Liver (tissue), 9 donors: Measurements from ENCODE around the gene APOBEC3F. TPM values are rescaled to one million over a fixed set of nuclear protein-coding genes. Genes with fewer than 3 reads are reported as not detected.

Experiments
- DNase-seq: peaks from one replicate; pipeline ENCODE4 v3.0.0-alpha.2; 2017; ENCODE audit warnings: low spot score
- H3K27ac ChIP-seq, 2 donors: one replicate each; pipeline ENCODE4 v1.7.0; 2013; ENCODE audit warnings: inconsistent platforms in 2 of 2, low read length in 2 of 2, control low read depth in 1 of 2, low read depth in 1 of 2, mild to moderate bottlenecking in 1 of 2
- H3K27me3 ChIP-seq, 4 donors: one replicate each; pipeline versions ENCODE4 v1.6.1 to v1.7.0; 2013; ENCODE audit warnings: low read length in 3 of 4, inconsistent platforms in 1 of 4, mild to moderate bottlenecking in 1 of 4, moderate library complexity in 1 of 4; ENCODE audit not compliant: control insufficient read depth in 4 of 4, insufficient read depth in 4 of 4
- H3K36me3 ChIP-seq, 4 donors: one replicate each; pipeline versions ENCODE4 v1.6.1 to v1.7.0; 2013; ENCODE audit warnings: low read length in 3 of 4, mild to moderate bottlenecking in 3 of 4, low read depth in 1 of 4, moderate library complexity in 1 of 4; ENCODE audit not compliant: control insufficient read depth in 4 of 4, insufficient read depth in 3 of 4
- H3K4me1 ChIP-seq, 4 donors: one replicate each; pipeline versions ENCODE4 v1.6.1 to v1.7.0; 2013; ENCODE audit warnings: low read length in 3 of 4, mild to moderate bottlenecking in 3 of 4, moderate library complexity in 1 of 4; ENCODE audit not compliant: control insufficient read depth in 4 of 4, insufficient read depth in 4 of 4
- H3K4me3 ChIP-seq, 3 donors: one replicate each; pipeline versions ENCODE4 v1.6.1 to v1.7.0; 2013; ENCODE audit warnings: low read length in 3 of 3, control low read depth in 1 of 3, low read depth in 1 of 3, mild to moderate bottlenecking in 1 of 3
- H3K9ac ChIP-seq, 2 donors: one replicate each; pipeline ENCODE4 v1.7.0; 2013; ENCODE audit warnings: low read length in 2 of 2, mild to moderate bottlenecking in 2 of 2, moderate library complexity in 2 of 2, control low read depth in 1 of 2, low read depth in 1 of 2
- H3K9me3 ChIP-seq, 4 donors: one replicate each; pipeline versions ENCODE4 v1.6.1 to v1.7.0; 2013; ENCODE audit warnings: low read length in 3 of 4; ENCODE audit not compliant: control insufficient read depth in 4 of 4
- EGR1 ChIP-seq, 2 donors: IDR thresholded peaks; 2 replicates each; pipeline ENCODE4 v1.6.1; 2016 to 2018; ENCODE audit warnings: antibody characterized with exemption in 2 of 2, low read depth in 2 of 2
- FOXA1 ChIP-seq: IDR thresholded peaks from 2 replicates; pipeline ENCODE4 v1.6.1; 2016; ENCODE audit warnings: antibody characterized with exemption
- FOXA2 ChIP-seq: IDR thresholded peaks from 2 replicates; pipeline ENCODE4 v1.6.1; 2016; ENCODE audit warnings: antibody characterized with exemption
- GABPA ChIP-seq, 2 donors: IDR thresholded peaks in 1 of 2; conservative IDR thresholded peaks in 1 of 2; 2 replicates each; pipeline ENCODE4 v1.6.1; 2016; ENCODE audit warnings: antibody characterized with exemption in 2 of 2, mild to moderate bottlenecking in 1 of 2, moderate library complexity in 1 of 2
- HNF4A ChIP-seq, 2 donors: conservative IDR thresholded peaks; 2 replicates each; pipeline ENCODE4 v1.6.1; 2016; ENCODE audit warnings: antibody characterized with exemption in 2 of 2, mild to moderate bottlenecking in 2 of 2
- HNF4G ChIP-seq: IDR thresholded peaks from 2 replicates; pipeline ENCODE4 v1.6.1; 2016; ENCODE audit warnings: antibody characterized with exemption
- JUND ChIP-seq, 2 donors: IDR thresholded peaks; 2 replicates each; pipeline ENCODE4 v1.6.1; 2016; ENCODE audit warnings: antibody characterized with exemption in 2 of 2
- RAD21 ChIP-seq, 2 donors: IDR thresholded peaks; 2 replicates each; pipeline ENCODE4 v1.6.1; 2016; ENCODE audit warnings: antibody characterized with exemption in 2 of 2, mild to moderate bottlenecking in 2 of 2
- RXRA ChIP-seq, 2 donors: IDR thresholded peaks; 2 replicates each; pipeline ENCODE4 v1.6.1; 2017 to 2018; ENCODE audit warnings: antibody characterized with exemption in 2 of 2, mild to moderate bottlenecking in 1 of 2
- SP1 ChIP-seq: IDR thresholded peaks from 2 replicates; pipeline ENCODE4 v1.6.1; 2018; ENCODE audit warnings: antibody characterized with exemption, mild to moderate bottlenecking
- TAF1 ChIP-seq: conservative IDR thresholded peaks from 2 replicates; pipeline ENCODE4 v1.6.1; 2016; ENCODE audit warnings: antibody characterized with exemption, mild to moderate bottlenecking
- YY1 ChIP-seq: IDR thresholded peaks from 2 replicates; pipeline ENCODE4 v1.6.1; 2016; ENCODE audit warnings: antibody characterized with exemption, mild to moderate bottlenecking
- WGBS: extraction: QIAGEN DNeasy Blood & Tissue Kit; methylation state at CpG from one replicate; pipeline ENCODE4 v1.1.7; 2013; 5-methylcytosine and 5-hydroxymethylcytosine counted together
- polyA plus RNA-seq, 2 donors: library from polyadenylated mRNA; stranded (reverse) in 1 of 2; unstranded in 1 of 2; fragments of 200-250 nt in 1 of 2; fragments of >200 nt in 1 of 2; fragmentation: Nextera tagmentation in 1 of 2; extraction: Ambion mirVana in 1 of 2; gene quantifications; one replicate each; pipeline versions ENCODE4 v1.2.1 to v1.2.3, GENCODE V29; 2013 to 2015
- total RNA-seq, 2 donors: library from RNA; depleted of rRNA; stranded (reverse); fragments of >200 nt; gene quantifications; one replicate each; pipeline ENCODE4 v1.2.3, GENCODE V29; 2014
- TF ChIP-seq, protein P1 (sequence below): IDR thresholded peaks from 2 replicates; pipeline ENCODE4 v1.6.1; 2016; ENCODE audit warnings: antibody characterized with exemption
- TF ChIP-seq, protein P2 (sequence below): fragments of 150-350 bp; IDR thresholded peaks from 2 replicates; pipeline ENCODE4 v1.5.1; 2017; ENCODE audit warnings: improper control_type of control experiment, low read depth, low read length; ENCODE audit not compliant: missing input control
- TF ChIP-seq, protein P3 (sequence below): IDR thresholded peaks from 2 replicates; pipeline ENCODE4 v1.6.1; 2016; ENCODE audit warnings: antibody characterized with exemption
- donor health status: healthy.
- donor health status: healthy.
- donor health status: healthy.
- donor health status: healthy.
- donor health status: healthy.

APOBEC3F gene
- total and polyA plus RNA-seq, 4 donors = 1.6 to 4.5 (median 2.0) TPM

DNA sequence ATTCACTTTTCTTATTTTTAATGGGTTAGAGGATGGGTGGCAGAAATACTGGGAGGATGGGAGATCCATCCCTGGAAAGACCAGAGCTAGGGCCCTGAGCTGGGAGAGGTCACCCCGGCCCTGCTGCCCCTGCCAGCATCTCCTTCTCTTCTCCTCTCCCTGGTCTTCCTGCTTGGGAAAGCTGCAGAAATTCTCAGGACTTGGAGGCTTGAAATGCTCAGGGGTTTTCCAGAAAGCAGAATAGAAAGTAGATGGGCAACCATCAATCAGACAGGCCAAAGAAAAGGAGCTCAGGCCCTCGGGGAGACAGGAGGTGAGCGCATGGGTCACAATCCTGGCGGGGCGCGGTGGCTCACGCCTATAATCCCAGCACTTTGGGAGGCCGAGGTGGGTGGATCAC lies 57.9 kb downstream of the APOBEC3F start:
- H3K27me3 ChIP-seq = no peaks in the 10 kb centered on the region
- peaks cover 0 to 2% (median 0%) of the 10 kb centered on the region in 4 donors for H3K4me1 ChIP-seq
- no peak for TF ChIP-seq YY1
- TF ChIP-seq, protein P1, sequence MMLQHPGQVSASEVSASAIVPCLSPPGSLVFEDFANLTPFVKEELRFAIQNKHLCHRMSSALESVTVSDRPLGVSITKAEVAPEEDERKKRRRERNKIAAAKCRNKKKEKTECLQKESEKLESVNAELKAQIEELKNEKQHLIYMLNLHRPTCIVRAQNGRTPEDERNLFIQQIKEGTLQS = no peak
- TF ChIP-seq HNF4G = no peak
- no peak for TF ChIP-seq TAF1
- no peak for TF ChIP-seq SP1
- TF ChIP-seq, protein P2, sequence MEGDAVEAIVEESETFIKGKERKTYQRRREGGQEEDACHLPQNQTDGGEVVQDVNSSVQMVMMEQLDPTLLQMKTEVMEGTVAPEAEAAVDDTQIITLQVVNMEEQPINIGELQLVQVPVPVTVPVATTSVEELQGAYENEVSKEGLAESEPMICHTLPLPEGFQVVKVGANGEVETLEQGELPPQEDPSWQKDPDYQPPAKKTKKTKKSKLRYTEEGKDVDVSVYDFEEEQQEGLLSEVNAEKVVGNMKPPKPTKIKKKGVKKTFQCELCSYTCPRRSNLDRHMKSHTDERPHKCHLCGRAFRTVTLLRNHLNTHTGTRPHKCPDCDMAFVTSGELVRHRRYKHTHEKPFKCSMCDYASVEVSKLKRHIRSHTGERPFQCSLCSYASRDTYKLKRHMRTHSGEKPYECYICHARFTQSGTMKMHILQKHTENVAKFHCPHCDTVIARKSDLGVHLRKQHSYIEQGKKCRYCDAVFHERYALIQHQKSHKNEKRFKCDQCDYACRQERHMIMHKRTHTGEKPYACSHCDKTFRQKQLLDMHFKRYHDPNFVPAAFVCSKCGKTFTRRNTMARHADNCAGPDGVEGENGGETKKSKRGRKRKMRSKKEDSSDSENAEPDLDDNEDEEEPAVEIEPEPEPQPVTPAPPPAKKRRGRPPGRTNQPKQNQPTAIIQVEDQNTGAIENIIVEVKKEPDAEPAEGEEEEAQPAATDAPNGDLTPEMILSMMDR = no peak
- TF ChIP-seq, protein P3, sequence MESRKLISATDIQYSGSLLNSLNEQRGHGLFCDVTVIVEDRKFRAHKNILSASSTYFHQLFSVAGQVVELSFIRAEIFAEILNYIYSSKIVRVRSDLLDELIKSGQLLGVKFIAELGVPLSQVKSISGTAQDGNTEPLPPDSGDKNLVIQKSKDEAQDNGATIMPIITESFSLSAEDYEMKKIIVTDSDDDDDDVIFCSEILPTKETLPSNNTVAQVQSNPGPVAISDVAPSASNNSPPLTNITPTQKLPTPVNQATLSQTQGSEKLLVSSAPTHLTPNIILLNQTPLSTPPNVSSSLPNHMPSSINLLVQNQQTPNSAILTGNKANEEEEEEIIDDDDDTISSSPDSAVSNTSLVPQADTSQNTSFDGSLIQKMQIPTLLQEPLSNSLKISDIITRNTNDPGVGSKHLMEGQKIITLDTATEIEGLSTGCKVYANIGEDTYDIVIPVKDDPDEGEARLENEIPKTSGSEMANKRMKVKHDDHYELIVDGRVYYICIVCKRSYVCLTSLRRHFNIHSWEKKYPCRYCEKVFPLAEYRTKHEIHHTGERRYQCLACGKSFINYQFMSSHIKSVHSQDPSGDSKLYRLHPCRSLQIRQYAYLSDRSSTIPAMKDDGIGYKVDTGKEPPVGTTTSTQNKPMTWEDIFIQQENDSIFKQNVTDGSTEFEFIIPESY = no peak
- WGBS = 81% methylated on average over 8 of the region's 8 CpGs
- no peak for DNase-seq
- H3K36me3 ChIP-seq = no peaks in the 10 kb centered on the region
- no peak overlapping the region for H3K27ac ChIP-seq
- H3K9me3 ChIP-seq = no peaks in the 10 kb centered on the region
- no peak overlapping the region for H3K4me3 ChIP-seq
- H3K9ac ChIP-seq = no peak overlapping the region

DNA sequence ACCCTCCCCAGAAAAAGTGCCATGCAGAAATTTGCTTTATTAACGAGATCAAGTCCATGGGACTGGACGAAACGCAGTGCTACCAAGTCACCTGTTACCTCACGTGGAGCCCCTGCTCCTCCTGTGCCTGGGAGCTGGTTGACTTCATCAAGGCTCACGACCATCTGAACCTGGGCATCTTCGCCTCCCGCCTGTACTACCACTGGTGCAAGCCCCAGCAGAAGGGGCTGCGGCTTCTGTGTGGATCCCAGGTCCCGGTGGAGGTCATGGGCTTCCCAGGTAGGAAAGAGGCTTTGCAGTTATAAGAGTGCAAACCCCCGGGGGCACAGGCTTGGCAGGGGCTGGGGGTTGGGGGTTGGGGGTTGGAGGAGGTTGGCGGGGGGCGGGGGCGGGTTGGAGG lies 60.6 kb downstream of the APOBEC3F start:
- WGBS = 59% methylated on average over 12 of the region's 13 CpGs

More for the DNA sequence above, 60.6 kb downstream of the APOBEC3F start:
- Histone ChIP-seq H3K27ac (no peak overlapping the region), H3K27me3 (no peaks in the 10 kb centered on the region), H3K9ac (no peak overlapping the region), H3K4me1 (peaks cover 0 to 2% (median 0%) of the 10 kb centered on the region in 4 donors), H3K9me3 (no peaks in the 10 kb centered on the region), H3K36me3 (no peaks in the 10 kb centered on the region), H3K4me3 (no peak overlapping the region)
- DNase-seq = no peak
- TF ChIP-seq SP1 = no peak
- TF ChIP-seq, protein P3 = no peak
- no peak for TF ChIP-seq EGR1 (IDR thresholded peaks at IDR 0.05; ENCODE audit: low read depth in 2 of 2)
- TF ChIP-seq RXRA (IDR thresholded peaks at IDR 0.05) = no peak
- no peak for TF ChIP-seq HNF4G
- TF ChIP-seq FOXA2 = no peak
- TF ChIP-seq HNF4A (conservative IDR thresholded peaks at IDR 0.05) = no peak
- no peak for TF ChIP-seq FOXA1
- no peak for TF ChIP-seq RAD21 (IDR thresholded peaks at IDR 0.05)
- TF ChIP-seq JUND (IDR thresholded peaks at IDR 0.05) = no peak
- TF ChIP-seq, protein P1 = no peak
- no peak for TF ChIP-seq GABPA (IDR thresholded peaks at IDR 0.05 in 1 of 2, conservative IDR thresholded peaks at IDR 0.05 in 1 of 2)
- no peak for TF ChIP-seq TAF1
